ENCODE data around the gene TSSK2. TPM values are rescaled to one million over a fixed set of nuclear protein-coding genes. Genes with fewer than 3 reads are reported as not detected.
A peak's percentile ranks its signal among the peaks of the same experiment; 100 is the strongest.

TSSK2 gene
- total RNA-seq, 1 donor from 2014 or later, result not detected

GRCh38 chr22:19111584-19111983, 19.5 kb upstream of the TSSK2 start:
- TF ChIP-seq CTCF (IDR thresholded peaks at IDR 0.05; ENCODE audit: insufficient read depth, low read length, severe bottlenecking), result no peak
- peaks cover 5% of the 10 kb centered on the region for H3K36me3 ChIP-seq (ENCODE audit: control insufficient read depth, insufficient read depth, low read length)
- FAIRE-seq (no peak), DNase-seq (ENCODE audit: low read depth) (no peak)
- H3K27me3 ChIP-seq (ENCODE audit: control insufficient read depth, insufficient read depth, low read length), result no peaks in the 10 kb centered on the region
- no peak overlapping the region for H3K4me3 ChIP-seq (ENCODE audit: low read depth, low read length)

GRCh38 chr22:19113429-19113828, 17.7 kb upstream of the TSSK2 start:
- FAIRE-seq (no peak), DNase-seq (ENCODE audit: low read depth) (no peak)
- no peak overlapping the region for H3K4me3 ChIP-seq (ENCODE audit: low read depth, low read length)
- H3K27me3 ChIP-seq (ENCODE audit: control insufficient read depth, insufficient read depth, low read length), result no peaks in the 10 kb centered on the region
- H3K36me3 ChIP-seq (ENCODE audit: control insufficient read depth, insufficient read depth, low read length), result peaks cover 3% of the 10 kb centered on the region
- TF ChIP-seq CTCF (IDR thresholded peaks at IDR 0.05; ENCODE audit: insufficient read depth, low read length, severe bottlenecking), result no peak

GRCh38 chr22:19114984-19115552, 16.0 kb upstream of the TSSK2 start:
- Histone ChIP-seq H3K36me3 (ENCODE audit: control insufficient read depth, insufficient read depth, low read length) (peaks cover 4% of the 10 kb centered on the region), H3K27me3 (ENCODE audit: control insufficient read depth, insufficient read depth, low read length) (no peaks in the 10 kb centered on the region), H3K4me3 (ENCODE audit: low read depth, low read length) (no peak overlapping the region)
- TF ChIP-seq CTCF (IDR thresholded peaks at IDR 0.05; ENCODE audit: insufficient read depth, low read length, severe bottlenecking), result no peak
- DNase-seq (ENCODE audit: low read depth), result no peak
- FAIRE-seq, result no peak

GRCh38 chr22:19115628-19116027, 15.5 kb upstream of the TSSK2 start:
- H3K36me3 ChIP-seq (ENCODE audit: control insufficient read depth, insufficient read depth, low read length), result peaks cover 6% of the 10 kb centered on the region
- no peaks in the 10 kb centered on the region for H3K27me3 ChIP-seq (ENCODE audit: control insufficient read depth, insufficient read depth, low read length)
- FAIRE-seq (no peak), DNase-seq (ENCODE audit: low read depth) (no peak)
- peak; percentile 39 for TF ChIP-seq CTCF (IDR thresholded peaks at IDR 0.05; ENCODE audit: insufficient read depth, low read length, severe bottlenecking)
- H3K4me3 ChIP-seq (ENCODE audit: low read depth, low read length), result no peak overlapping the region

GRCh38 chr22:19117111-19117512, 14.0 kb upstream of the TSSK2 start:
- FAIRE-seq, result no peak
- peaks cover 6% of the 10 kb centered on the region for H3K36me3 ChIP-seq (ENCODE audit: control insufficient read depth, insufficient read depth, low read length)
- DNase-seq (ENCODE audit: low read depth), result no peak
- no peaks in the 10 kb centered on the region for H3K27me3 ChIP-seq (ENCODE audit: control insufficient read depth, insufficient read depth, low read length)
- no peak overlapping the region for H3K4me3 ChIP-seq (ENCODE audit: low read depth, low read length)
- no peak for TF ChIP-seq CTCF (IDR thresholded peaks at IDR 0.05; ENCODE audit: insufficient read depth, low read length, severe bottlenecking)

GRCh38 chr22:19118329-19118880, 12.7 kb upstream of the TSSK2 start:
- no peak overlapping the region for H3K4me3 ChIP-seq (ENCODE audit: low read depth, low read length)
- DNase-seq (ENCODE audit: low read depth) (no peak), FAIRE-seq (no peak)
- H3K27me3 ChIP-seq (ENCODE audit: control insufficient read depth, insufficient read depth, low read length), result no peaks in the 10 kb centered on the region
- peaks cover 6% of the 10 kb centered on the region for H3K36me3 ChIP-seq (ENCODE audit: control insufficient read depth, insufficient read depth, low read length)
- no peak for TF ChIP-seq CTCF (IDR thresholded peaks at IDR 0.05; ENCODE audit: insufficient read depth, low read length, severe bottlenecking)
